ENCODE data around the gene FZR1. TPM values are rescaled to one million over a fixed set of nuclear protein-coding genes. Genes with fewer than 3 reads are reported as not detected.

The FZR1 gene
- total RNA-seq, 1 experiment from 2014 or later: 87.4 TPM

GRCh38 chr19:3533563-3534216 lies 27.6 kb downstream of the FZR1 start:
- intact Hi-C loops (cut with micrococcal nuclease; ENCODE audit: unreplicated experiment): no loop called here
- CTCF ChIA-PET: no interaction called here

DNA sequence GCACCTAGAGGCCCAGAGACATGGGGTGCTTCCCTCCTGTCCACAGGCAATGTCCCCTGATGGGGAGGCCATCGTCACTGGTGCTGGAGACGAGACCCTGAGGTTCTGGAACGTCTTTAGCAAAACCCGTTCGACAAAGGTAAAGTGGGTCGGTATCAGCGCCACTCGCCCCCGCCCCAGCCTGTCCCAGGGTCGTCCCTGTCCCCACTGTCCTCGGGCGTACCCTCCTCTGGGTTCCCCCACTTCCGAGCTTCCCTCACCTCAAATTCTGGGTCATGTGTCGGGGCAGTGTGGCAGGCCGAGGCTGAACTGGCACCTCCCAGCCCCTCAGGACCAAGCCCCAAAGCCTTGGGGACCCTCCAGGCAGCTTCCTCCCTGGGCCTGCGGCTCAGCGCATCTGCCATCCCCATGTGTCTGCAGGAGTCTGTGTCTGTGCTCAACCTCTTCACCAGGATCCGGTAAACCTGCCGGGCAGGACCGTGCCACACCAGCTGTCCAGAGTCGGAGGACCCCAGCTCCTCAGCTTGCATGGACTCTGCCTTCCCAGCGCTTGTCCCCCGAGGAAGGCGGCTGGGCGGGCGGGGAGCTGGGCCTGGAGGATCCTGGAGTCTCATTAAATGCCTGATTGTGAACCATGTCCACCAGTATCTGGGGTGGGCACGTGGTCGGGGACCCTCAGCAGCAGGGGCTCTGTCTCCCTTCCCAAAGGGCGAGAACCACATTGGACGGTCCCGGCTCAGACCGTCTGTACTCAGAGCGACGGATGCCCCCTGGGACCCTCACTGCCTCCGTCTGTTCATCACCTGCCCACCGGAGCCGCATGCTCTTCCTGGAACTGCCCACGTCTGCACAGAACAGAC lies 28.5 kb downstream of the FZR1 start:
- no peak overlapping the region for H3K27ac ChIP-seq (ENCODE audit: low read depth, low read length, poor library complexity, severe bottlenecking)
- intact Hi-C loops (cut with micrococcal nuclease; ENCODE audit: unreplicated experiment): no loop called here
- no peak overlapping the region for H3K4me3 ChIP-seq (ENCODE audit: low read depth, low read length, poor library complexity, severe bottlenecking)
- no peaks in the 10 kb centered on the region for H3K4me1 ChIP-seq (ENCODE audit: insufficient read depth, low read length, poor library complexity, severe bottlenecking)
- H3K36me3 ChIP-seq (ENCODE audit: insufficient read depth, low read length, poor library complexity, severe bottlenecking): peaks cover 71% of the 10 kb centered on the region
- H3K9me3 ChIP-seq (ENCODE audit: low read depth, low read length, poor library complexity, severe bottlenecking): no peaks in the 10 kb centered on the region
- TSS peak; percentile 23 for BruUV-seq (replicated peaks)
- H3K27me3 ChIP-seq (replicated peaks; ENCODE audit: insufficient read depth, low read depth, low read length, poor library complexity): no peaks in the 10 kb centered on the region
- CTCF ChIA-PET: no interaction called here
- DNase-seq (ENCODE audit: low spot score): no peak
- TF ChIP-seq EZH2 (IDR thresholded peaks at IDR 0.05; ENCODE audit: borderline replicate concordance, low read depth, low read length, poor library complexity, severe bottlenecking): no peak
- POLR2A ChIA-PET (ENCODE audit: low non-redundant PET): no interaction called here

More at GRCh38 chr19:3533563-3534216, 27.6 kb downstream of the FZR1 start:
- no peak overlapping the region for H3K4me3 ChIP-seq (ENCODE audit: low read depth, low read length, poor library complexity, severe bottlenecking)
- POLR2A ChIA-PET (ENCODE audit: low non-redundant PET): no interaction called here
- H3K9me3 ChIP-seq (ENCODE audit: low read depth, low read length, poor library complexity, severe bottlenecking): no peaks in the 10 kb centered on the region
- H3K36me3 ChIP-seq (ENCODE audit: insufficient read depth, low read length, poor library complexity, severe bottlenecking): peaks cover 62% of the 10 kb centered on the region
- no peaks in the 10 kb centered on the region for H3K27me3 ChIP-seq (replicated peaks; ENCODE audit: insufficient read depth, low read depth, low read length, poor library complexity)
- TF ChIP-seq EZH2 (IDR thresholded peaks at IDR 0.05; ENCODE audit: borderline replicate concordance, low read depth, low read length, poor library complexity, severe bottlenecking): no peak
- TF ChIP-seq, protein P1, sequence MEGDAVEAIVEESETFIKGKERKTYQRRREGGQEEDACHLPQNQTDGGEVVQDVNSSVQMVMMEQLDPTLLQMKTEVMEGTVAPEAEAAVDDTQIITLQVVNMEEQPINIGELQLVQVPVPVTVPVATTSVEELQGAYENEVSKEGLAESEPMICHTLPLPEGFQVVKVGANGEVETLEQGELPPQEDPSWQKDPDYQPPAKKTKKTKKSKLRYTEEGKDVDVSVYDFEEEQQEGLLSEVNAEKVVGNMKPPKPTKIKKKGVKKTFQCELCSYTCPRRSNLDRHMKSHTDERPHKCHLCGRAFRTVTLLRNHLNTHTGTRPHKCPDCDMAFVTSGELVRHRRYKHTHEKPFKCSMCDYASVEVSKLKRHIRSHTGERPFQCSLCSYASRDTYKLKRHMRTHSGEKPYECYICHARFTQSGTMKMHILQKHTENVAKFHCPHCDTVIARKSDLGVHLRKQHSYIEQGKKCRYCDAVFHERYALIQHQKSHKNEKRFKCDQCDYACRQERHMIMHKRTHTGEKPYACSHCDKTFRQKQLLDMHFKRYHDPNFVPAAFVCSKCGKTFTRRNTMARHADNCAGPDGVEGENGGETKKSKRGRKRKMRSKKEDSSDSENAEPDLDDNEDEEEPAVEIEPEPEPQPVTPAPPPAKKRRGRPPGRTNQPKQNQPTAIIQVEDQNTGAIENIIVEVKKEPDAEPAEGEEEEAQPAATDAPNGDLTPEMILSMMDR (conservative IDR thresholded peaks at IDR 0.05; ENCODE audit: low read depth, low read length): no peak
- H3K4me1 ChIP-seq (ENCODE audit: insufficient read depth, low read length, poor library complexity, severe bottlenecking): no peaks in the 10 kb centered on the region
- H3K27ac ChIP-seq (ENCODE audit: low read depth, low read length, poor library complexity, severe bottlenecking): no peak overlapping the region
- no peak for DNase-seq (ENCODE audit: low spot score)
- BruUV-seq (replicated peaks): no TSS peak

GRCh38 chr19:3535235-3535535 lies 29.1 kb downstream of the FZR1 start:
- ChIA-PET POLR2A (ENCODE audit: low non-redundant PET) (no interaction called here), CTCF (no interaction called here)
- no peak for DNase-seq (ENCODE audit: low spot score)
- Histone ChIP-seq H3K36me3 (ENCODE audit: insufficient read depth, low read length, poor library complexity, severe bottlenecking) (peaks cover 74% of the 10 kb centered on the region), H3K27ac (ENCODE audit: low read depth, low read length, poor library complexity, severe bottlenecking) (no peak overlapping the region), H3K4me3 (ENCODE audit: low read depth, low read length, poor library complexity, severe bottlenecking) (no peak overlapping the region), H3K27me3 (replicated peaks; ENCODE audit: insufficient read depth, low read depth, low read length, poor library complexity) (no peaks in the 10 kb centered on the region), H3K4me1 (ENCODE audit: insufficient read depth, low read length, poor library complexity, severe bottlenecking) (no peaks in the 10 kb centered on the region), H3K9me3 (ENCODE audit: low read depth, low read length, poor library complexity, severe bottlenecking) (no peaks in the 10 kb centered on the region)
- TF ChIP-seq EZH2 (IDR thresholded peaks at IDR 0.05; ENCODE audit: borderline replicate concordance, low read depth, low read length, poor library complexity, severe bottlenecking): no peak
- TF ChIP-seq, protein P1 (conservative IDR thresholded peaks at IDR 0.05; ENCODE audit: low read depth, low read length): no peak
- no TSS peak for BruUV-seq (replicated peaks)
- intact Hi-C loops (cut with micrococcal nuclease; ENCODE audit: unreplicated experiment): no loop called here

Data from A673 (cell line).